ENCODE results near the gene MORN1. TPM values are rescaled to one million over a fixed set of nuclear protein-coding genes. Genes with fewer than 3 reads are reported as not detected.
A peak's percentile ranks its signal among the peaks of the same experiment; 100 is the strongest.

Gene MORN1
- total and polyA plus RNA-seq, 2 of the 8 experiments (the other 6 are each of a cell fraction or from before 2014, with no cell fraction given): 5.0 to 9.1 TPM

DNA sequence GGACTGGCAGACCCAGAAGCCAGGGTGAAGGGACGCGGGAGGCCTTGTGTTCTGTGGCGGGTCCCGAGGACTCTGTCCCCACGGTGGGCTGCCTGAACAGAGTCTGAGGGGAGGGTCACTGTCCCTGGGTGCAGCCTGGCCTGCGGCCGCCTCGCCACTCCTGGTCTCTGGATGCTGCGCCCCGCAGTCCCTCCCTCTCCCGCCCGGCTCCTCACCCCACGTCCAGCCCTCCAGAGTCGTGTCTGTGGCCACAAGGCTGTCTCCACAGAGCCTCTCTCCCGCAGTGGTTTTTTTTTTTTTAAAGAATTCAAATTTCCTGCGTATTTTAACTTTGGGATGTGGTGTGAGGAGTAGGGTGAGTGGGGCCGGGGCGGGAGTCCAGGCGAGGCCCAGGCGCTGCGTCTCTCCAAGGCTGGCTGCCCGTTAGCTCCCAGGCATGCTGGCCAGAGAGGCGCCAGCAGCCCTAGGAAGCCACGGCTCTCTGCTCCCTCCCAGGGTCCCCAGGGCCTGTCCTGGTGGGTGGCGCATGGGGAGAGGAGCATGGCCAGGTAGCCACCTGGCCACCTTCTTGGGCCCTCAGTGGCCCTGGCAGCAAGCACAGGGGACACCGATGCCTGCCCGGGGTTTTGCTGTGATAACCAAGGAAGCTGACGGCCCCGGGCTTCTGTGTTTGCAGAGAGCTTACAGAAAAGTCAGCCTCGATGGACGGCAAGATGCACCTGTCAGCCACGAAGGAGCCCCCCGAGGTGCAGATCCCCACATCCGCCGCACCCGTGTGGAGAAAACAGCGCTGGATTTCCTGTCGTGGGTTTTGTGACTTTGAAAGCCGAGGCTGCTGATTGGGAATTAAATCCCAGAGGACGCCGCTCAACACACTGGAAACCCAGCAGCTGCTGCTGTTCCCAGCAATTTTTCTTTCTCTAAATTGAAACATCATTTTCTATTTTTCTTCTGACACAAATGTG is 72.8 kb downstream of the MORN1 start:
- no peak overlapping the region; the same call in 1 of the 2 replicates for H2BK12ac ChIP-seq (ENCODE audit: low read depth, low read length)
- no peak overlapping the region for H2BK20ac ChIP-seq (ENCODE audit: low read length)
- H3K9ac ChIP-seq (replicated peaks in 1 of 4; ENCODE audit: extremely low read depth in 1 of 4, low read depth in 3 of 4, low read length in 3 of 4): no peak overlapping the region
- H2AFZ ChIP-seq (ENCODE audit: low read length): no peak overlapping the region
- POLR2A ChIA-PET (ENCODE audit: partially characterized antibody): interaction anchor here (0.6 to 2.2 kb wide), 2 partner anchors 11 to 76 kb away, joined by 3 to 6 read pairs; no protein-coding TSS in a partner anchor
- no peak overlapping the region for H3K4me3 ChIP-seq (ENCODE audit: extremely low read depth in 1 of 4, insufficient read depth in 2 of 4, low read depth in 3 of 4, low read length in 4 of 4)
- H3K4me2 ChIP-seq (ENCODE audit: insufficient read depth in 1 of 2, low read depth in 2 of 2, low read length in 2 of 2): no peak overlapping the region
- 90% methylated on average over 31 of the region's 41 CpGs; no CpG with 5 or more reads in 1 of the 2 experiments for WGBS, 2 experiments (ENCODE audit: extremely low coverage in 1 of 2, insufficient coverage in 1 of 2, insufficient read length in 1 of 2, insufficient replicate concordance in 2 of 2, low coverage in 1 of 2, low lambda C conversion rate in 2 of 2, missing lambda C conversion rate in 1 of 2)
- no peaks in the 10 kb centered on the region for H3K36me3 ChIP-seq (ENCODE audit: control insufficient read depth in 2 of 4, insufficient read depth in 4 of 4, low read length in 3 of 4)
- H3K23me2 ChIP-seq (ENCODE audit: low read depth, low read length): no peaks in the 10 kb centered on the region; the same call in 1 of the 2 replicates
- H3K14ac ChIP-seq (ENCODE audit: insufficient read length): no peak overlapping the region
- no peaks in the 10 kb centered on the region for H3K27me3 ChIP-seq (replicated peaks in 1 of 4; ENCODE audit: control insufficient read depth in 3 of 4, extremely low read depth in 1 of 4, insufficient read depth in 3 of 4, low read length in 3 of 4)
- H3K23ac ChIP-seq (ENCODE audit: insufficient read length): no peak overlapping the region
- H3K56ac ChIP-seq (replicated peaks; ENCODE audit: insufficient read length, low read depth, low read length): no peak overlapping the region
- no peak overlapping the region for H2BK120ac ChIP-seq (replicated peaks; ENCODE audit: low read depth, low read length)
- peaks cover 3 to 31% (median 24%) of the 10 kb centered on the region in 4 experiments; a peak in 6 of 7 replicates for H3K4me1 ChIP-seq (replicated peaks in 1 of 4; ENCODE audit: control insufficient read depth in 3 of 4, insufficient read depth in 4 of 4, low read length in 3 of 4)
- H3K9me3 ChIP-seq (ENCODE audit: insufficient read depth in 2 of 2, low read depth in 1 of 2, low read length in 1 of 2): no peaks in the 10 kb centered on the region
- H3K27ac ChIP-seq (ENCODE audit: low read depth, low read length): no peak overlapping the region
- H2BK5ac ChIP-seq (ENCODE audit: low read depth, low read length): 0 out of 2 replicates have a peak overlapping the region, but pooled peaks have one; percentile 44
- H3K79me2 ChIP-seq (ENCODE audit: control insufficient read depth in 1 of 2, insufficient read depth in 2 of 2, low read length in 2 of 2): no peaks in the 10 kb centered on the region
- DNase-seq (ENCODE audit: low read depth in 1 of 2, low spot score in 2 of 2) (no peak), FAIRE-seq (no peak)
- H4K91ac ChIP-seq (replicated peaks; ENCODE audit: insufficient read length, low read length): no peak overlapping the region
- no peak overlapping the region for H2BK15ac ChIP-seq (ENCODE audit: low read length)
- peak overlapping the region; percentile 35; the same call in 1 of the 2 replicates for H4K8ac ChIP-seq (ENCODE audit: extremely low read depth, insufficient read depth, low read length)
- H4K5ac ChIP-seq (ENCODE audit: insufficient read length, low read depth, low read length): no peak overlapping the region
- H2AK5ac ChIP-seq (ENCODE audit: low read depth, low read length): no peak overlapping the region
- H3K4ac ChIP-seq (replicated peaks; ENCODE audit: insufficient read length, low read depth, low read length): no peak overlapping the region
- H4K20me1 ChIP-seq (replicated peaks in 1 of 2; ENCODE audit: control insufficient read depth in 1 of 2, insufficient read depth in 2 of 2, low read length in 2 of 2): no peaks in the 10 kb centered on the region
- CTCF ChIA-PET (ENCODE audit: partially characterized antibody): interaction anchor here (2.5 to 3.0 kb wide), 3 partner anchors 60 to 63 kb away, joined by 6 to 11 read pairs (median 9); no protein-coding TSS in a partner anchor
- no peak overlapping the region for H3K18ac ChIP-seq (ENCODE audit: extremely low read depth, low read length)
- H3K79me1 ChIP-seq (ENCODE audit: low read depth, low read length): peaks cover 2% of the 10 kb centered on the region; the same call in 1 of the 2 replicates
- no peak for TF ChIP-seq TAF1 (IDR thresholded peaks at IDR 0.05; ENCODE audit: low read depth, low read length)
- no peak for TF ChIP-seq SAP30 (IDR thresholded peaks at IDR 0.05; ENCODE audit: insufficient read depth, insufficient replicate concordance, low read length)
- no peak for TF ChIP-seq NANOG (IDR thresholded peaks at IDR 0.05; ENCODE audit: insufficient read depth, low read depth, low read length, poor library complexity, severe bottlenecking)
- TF ChIP-seq CEBPB (IDR thresholded peaks at IDR 0.05; ENCODE audit: low read depth, low read length): no peak
- TF ChIP-seq CREB1 (IDR thresholded peaks at IDR 0.05): no peak
- no peak for TF ChIP-seq ZNF274 (IDR thresholded peaks at IDR 0.05; ENCODE audit: borderline replicate concordance, extremely low read depth, low read length)
- TF ChIP-seq TAF7 (optimal IDR thresholded peaks at IDR 0.05; ENCODE audit: borderline replicate concordance, low read depth, low read length): no peak
- no peak for TF ChIP-seq ATF2 (IDR thresholded peaks at IDR 0.05; ENCODE audit: low read length)
- TF ChIP-seq RFX5 (IDR thresholded peaks at IDR 0.05; ENCODE audit: borderline replicate concordance, low read depth, low read length): no peak

All from H1 (cell line).